NCI-H2107 (cell line): Measurements from ENCODE around the gene VAV3.
"Not testable (repeated sequence)": the region's sequence is repeated elsewhere in the genome, so short reads cannot be mapped to it uniquely, and the experiment has no call there.

ENCODE experiments used
- DNase-seq: peaks from one replicate; lab custom pipeline; 2025; lab: John Stamatoyannopoulos, UW

Gene VAV3

GRCh38 chr1:107935396-107936064 lies 29.4 kb downstream of the VAV3 start:
- no peak for DNase-seq

DNA sequence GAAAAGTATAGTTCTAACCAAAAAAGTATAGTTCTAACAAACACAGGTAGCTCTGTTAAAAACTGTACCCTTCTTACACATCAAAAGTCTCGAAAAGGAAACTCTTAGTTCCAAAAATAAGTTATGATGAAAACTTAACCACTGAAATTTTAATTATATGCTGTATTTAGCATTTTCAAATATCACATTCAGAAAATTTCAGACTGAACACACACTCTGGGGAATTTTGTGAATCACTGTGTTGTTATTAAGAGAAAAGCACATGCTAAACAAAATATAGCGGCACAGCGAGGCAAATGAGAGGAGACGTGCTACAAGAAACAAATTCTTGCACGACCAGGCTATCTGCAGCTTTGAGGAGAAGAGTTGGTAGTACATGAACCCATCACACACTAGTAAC lies 30.4 kb downstream of the VAV3 start:
- no peak for DNase-seq

GRCh38 chr1:107933736-107934135 lies 31.2 kb downstream of the VAV3 start:
- no peak for DNase-seq

- no peak for DNase-seq
Measured at GRCh38 chr1:107930292-107930691, 34.7 kb downstream of the VAV3 start.

GRCh38 chr1:107927820-107928219 lies 37.2 kb downstream of the VAV3 start:
- no peak for DNase-seq

DNA sequence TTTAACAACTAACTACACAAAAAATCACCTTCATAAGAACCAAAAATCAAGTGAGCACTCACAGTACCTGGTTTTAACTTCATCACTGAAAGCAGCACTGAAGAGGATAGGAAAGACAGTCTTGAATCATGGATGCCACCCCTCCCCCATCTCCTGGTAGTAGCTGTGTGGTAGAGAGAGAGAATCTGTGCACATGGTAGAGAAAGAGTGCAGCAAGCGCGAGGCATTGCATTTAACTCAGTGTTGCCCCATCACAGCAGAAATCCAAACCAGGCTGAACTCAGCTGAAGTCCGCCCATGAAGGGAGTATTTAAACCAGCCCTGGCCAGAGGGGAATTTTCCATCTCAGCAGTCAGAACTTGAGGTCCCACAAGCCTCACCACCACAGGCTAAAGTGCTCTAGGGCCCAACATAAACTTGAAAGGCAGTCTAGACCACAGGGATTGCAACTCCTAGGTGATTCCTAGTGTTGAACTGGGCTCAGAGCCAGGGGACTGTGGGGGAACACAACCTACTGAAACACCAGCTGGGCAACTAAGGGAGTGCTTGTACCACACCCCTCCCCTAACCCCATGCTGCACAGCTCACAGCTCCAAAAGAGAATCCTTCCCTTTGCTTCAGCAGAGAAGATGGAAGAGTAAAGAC lies 38.4 kb downstream of the VAV3 start:
- DNase-seq = no peak

- DNase-seq = no peak
Measured at GRCh38 chr1:107925565-107925964, 39.4 kb downstream of the VAV3 start.

DNA sequence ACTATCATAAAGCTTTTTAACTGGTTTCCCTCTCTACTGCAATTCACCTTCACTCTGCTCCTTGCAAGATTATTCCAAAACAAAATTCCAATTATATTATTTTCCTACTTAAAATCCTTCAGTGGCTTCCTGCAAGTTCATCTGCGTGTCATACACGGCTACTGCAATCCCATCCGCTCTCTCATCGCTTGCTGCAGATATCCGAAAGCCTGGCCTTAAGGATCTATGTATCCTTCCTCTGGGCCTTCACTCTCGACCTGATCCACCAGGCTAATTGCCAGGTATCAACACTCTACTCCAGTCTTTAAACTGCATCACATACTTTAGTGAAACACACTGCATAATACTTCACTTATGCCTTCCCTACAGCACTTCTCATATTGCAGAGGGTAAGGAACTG lies 44.0 kb downstream of the VAV3 start:
- no peak for DNase-seq

- DNase-seq = no peak
Measured at GRCh38 chr1:107920561-107920960, 44.4 kb downstream of the VAV3 start.

DNA sequence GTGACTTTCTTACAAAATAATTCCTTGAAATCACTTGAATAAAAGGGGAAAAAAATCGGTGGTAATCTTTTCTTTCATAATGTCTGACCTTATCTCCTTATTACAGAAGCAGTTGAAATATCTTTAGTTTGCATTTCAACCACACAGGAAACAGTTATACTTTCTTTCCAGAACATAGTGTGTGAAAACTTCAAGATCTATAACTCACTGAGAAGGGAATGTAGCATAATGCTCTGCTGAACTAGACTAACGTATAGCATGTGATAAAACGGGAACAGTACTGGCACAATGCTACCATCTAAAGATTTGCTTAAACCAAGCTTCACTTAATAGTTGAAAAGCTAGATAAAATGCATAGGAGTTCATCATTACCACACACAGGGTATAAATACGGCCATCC lies 45.0 kb downstream of the VAV3 start:
- DNase-seq = no peak

- DNase-seq = no peak
Measured at GRCh38 chr1:107914119-107914765, 50.7 kb downstream of the VAV3 start.

GRCh38 chr1:107912656-107913055 lies 52.3 kb downstream of the VAV3 start:
- DNase-seq = no peak

DNA sequence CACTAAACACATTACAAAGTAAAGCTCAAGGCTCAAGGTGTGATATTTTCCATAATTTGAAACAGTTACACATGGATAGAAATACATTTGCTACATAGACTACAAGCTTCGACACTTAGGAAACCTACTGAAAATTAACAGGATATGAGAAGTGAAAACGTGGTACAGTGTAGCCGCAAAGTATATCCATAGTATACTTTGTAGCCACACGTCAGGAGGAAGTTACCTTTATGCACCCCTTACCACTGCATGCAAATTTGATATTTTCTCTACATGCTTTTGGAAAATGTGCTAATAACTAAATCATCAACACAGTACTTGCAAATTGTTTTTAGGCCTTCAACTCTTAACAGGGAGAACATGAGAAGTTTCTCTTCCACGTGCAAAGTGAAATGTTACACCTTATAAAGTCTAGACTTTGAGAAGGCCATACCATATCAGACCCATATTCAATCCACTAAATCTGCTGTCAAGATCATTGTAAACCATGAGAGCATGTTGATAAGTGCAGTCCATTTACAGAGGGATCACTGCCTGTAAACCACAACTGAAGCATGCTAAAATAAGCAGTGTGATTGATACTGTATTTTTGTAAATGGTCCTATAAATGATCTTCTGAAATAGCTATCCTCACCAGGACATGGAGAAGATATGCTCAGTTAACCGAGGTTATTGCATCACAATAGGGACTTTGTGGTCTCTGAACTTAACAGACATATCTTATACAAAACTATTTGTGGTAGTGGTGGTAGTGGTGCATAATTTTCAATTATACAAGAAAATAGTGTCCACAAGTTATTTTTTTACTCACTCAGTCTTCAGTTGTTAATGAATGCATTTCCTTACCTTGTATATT lies 64.7 kb downstream of the VAV3 start:
- no peak for DNase-seq

GRCh38 chr1:107899655-107900054 lies 65.3 kb downstream of the VAV3 start:
- no peak for DNase-seq

GRCh38 chr1:107897438-107898345 lies 67.3 kb downstream of the VAV3 start:
- no peak for DNase-seq

GRCh38 chr1:107896936-107897335 lies 68.0 kb downstream of the VAV3 start:
- no peak for DNase-seq

DNA sequence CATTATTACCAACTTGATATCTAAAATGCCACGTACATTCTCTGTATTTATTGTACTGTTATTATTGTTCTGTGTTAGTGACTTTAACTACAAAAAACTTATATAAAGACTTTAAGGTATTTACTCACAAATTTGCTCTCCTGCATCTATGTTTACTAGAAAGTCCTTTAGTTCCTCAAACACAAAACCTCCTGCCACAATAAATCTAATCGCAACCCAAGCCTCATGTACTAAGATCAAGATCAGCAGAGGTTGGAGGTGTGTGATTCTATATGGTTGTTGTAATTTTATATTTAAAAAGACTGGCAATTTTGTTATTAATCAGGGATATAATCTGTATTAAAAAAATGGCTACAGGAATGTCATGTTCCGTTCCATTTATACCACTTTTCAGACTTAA lies 68.6 kb downstream of the VAV3 start:
- no peak for DNase-seq

- no peak for DNase-seq
Measured at GRCh38 chr1:107895403-107896191, 69.4 kb downstream of the VAV3 start.

GRCh38 chr1:107894605-107895004 lies 70.4 kb downstream of the VAV3 start:
- DNase-seq = no peak

- not testable (repeated sequence) for DNase-seq
Measured at GRCh38 chr1:107893350-107893749, 71.6 kb downstream of the VAV3 start.

DNA sequence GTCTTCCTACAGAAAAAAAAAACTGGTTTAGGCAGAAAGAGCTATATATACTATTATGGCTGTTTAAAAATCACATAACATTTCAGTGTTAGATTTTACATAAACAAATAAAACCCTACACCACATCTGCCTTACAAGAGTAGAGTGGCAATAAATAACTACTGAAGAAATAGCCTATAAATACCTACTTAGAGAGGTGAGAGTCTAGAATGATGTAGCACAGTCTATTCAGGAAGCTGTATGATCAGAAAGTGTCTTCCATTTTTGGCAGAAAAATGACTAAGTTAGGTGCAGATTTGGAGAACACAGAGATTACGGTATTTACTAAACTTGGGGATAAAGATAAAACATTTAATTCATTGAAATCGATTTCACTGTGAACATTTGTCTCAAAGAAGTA lies 75.5 kb downstream of the VAV3 start:
- no peak for DNase-seq
